ENCODE results near the gene HOMEZ.

Gene HOMEZ

GRCh38 chr14:23321572-23322547 is 35.9 kb upstream of the HOMEZ start:
- H3K9me3 ChIP-seq (ENCODE audit: control insufficient read depth, insufficient read depth, low read length): no peaks in the 10 kb centered on the region
- peak overlapping the region; percentile 98 for H3K9ac ChIP-seq (ENCODE audit: low read depth, low read length)
- H3K27me3 ChIP-seq (ENCODE audit: control insufficient read depth, insufficient read depth, low read length): no peaks in the 10 kb centered on the region
- H3K36me3 ChIP-seq (ENCODE audit: control insufficient read depth, insufficient read depth, low read length): peaks cover 13% of the 10 kb centered on the region
- H3K4me3 ChIP-seq (ENCODE audit: low read depth, low read length): peak overlapping the region; percentile 93
- peaks cover 3% of the 10 kb centered on the region for H3K4me1 ChIP-seq (ENCODE audit: control insufficient read depth, insufficient read depth, low read length)

GRCh38 chr14:23320584-23321571 is 34.9 kb upstream of the HOMEZ start, which contains the start of gene PABPN1:
Gene PABPN1, plus strand, starts transcription at chr14:23321457. Its CDS starts 13 bp downstream, at chr14:23321470.
- Histone ChIP-seq H3K9ac (ENCODE audit: low read depth, low read length) (peak within 1 kb of the TSS; percentile 98), H3K9me3 (ENCODE audit: control insufficient read depth, insufficient read depth, low read length) (no peaks in the 10 kb centered on the region), H3K36me3 (ENCODE audit: control insufficient read depth, insufficient read depth, low read length) (peaks cover 13% of the 10 kb centered on the region), H3K27me3 (ENCODE audit: control insufficient read depth, insufficient read depth, low read length) (no peaks in the 10 kb centered on the region), H3K4me3 (ENCODE audit: low read depth, low read length) (peak within 1 kb of the TSS; percentile 93), H3K4me1 (ENCODE audit: control insufficient read depth, insufficient read depth, low read length) (peaks cover 3% of the 10 kb centered on the region)

GRCh38 chr14:23319746-23320583 is 34.0 kb upstream of the HOMEZ start:
- no peaks in the 10 kb centered on the region for H3K9me3 ChIP-seq (ENCODE audit: control insufficient read depth, insufficient read depth, low read length)
- H3K9ac ChIP-seq (ENCODE audit: low read depth, low read length): peak overlapping the region; percentile 80
- peak overlapping the region; percentile 80 for H3K4me3 ChIP-seq (ENCODE audit: low read depth, low read length)
- peaks cover 11% of the 10 kb centered on the region for H3K36me3 ChIP-seq (ENCODE audit: control insufficient read depth, insufficient read depth, low read length)
- peaks cover 3% of the 10 kb centered on the region for H3K4me1 ChIP-seq (ENCODE audit: control insufficient read depth, insufficient read depth, low read length)
- H3K27me3 ChIP-seq (ENCODE audit: control insufficient read depth, insufficient read depth, low read length): no peaks in the 10 kb centered on the region

- H3K27me3 ChIP-seq (ENCODE audit: control insufficient read depth, insufficient read depth, low read length): no peaks in the 10 kb centered on the region
- H3K9me3 ChIP-seq (ENCODE audit: control insufficient read depth, insufficient read depth, low read length): no peaks in the 10 kb centered on the region
- no peak overlapping the region for H3K4me3 ChIP-seq (ENCODE audit: low read depth, low read length)
- no peaks in the 10 kb centered on the region for H3K4me1 ChIP-seq (ENCODE audit: control insufficient read depth, insufficient read depth, low read length)
- no peaks in the 10 kb centered on the region for H3K36me3 ChIP-seq (ENCODE audit: control insufficient read depth, insufficient read depth, low read length)
- H3K9ac ChIP-seq (ENCODE audit: low read depth, low read length): no peak overlapping the region
Observed at GRCh38 chr14:23316300-23316699, 30.4 kb upstream of the HOMEZ start.

GRCh38 chr14:23310546-23310945 is 24.6 kb upstream of the HOMEZ start:
- H3K36me3 ChIP-seq (ENCODE audit: control insufficient read depth, insufficient read depth, low read length): peaks cover 6% of the 10 kb centered on the region
- H3K4me3 ChIP-seq (ENCODE audit: low read depth, low read length): no peak overlapping the region
- no peaks in the 10 kb centered on the region for H3K27me3 ChIP-seq (ENCODE audit: control insufficient read depth, insufficient read depth, low read length)
- H3K4me1 ChIP-seq (ENCODE audit: control insufficient read depth, insufficient read depth, low read length): no peaks in the 10 kb centered on the region
- no peaks in the 10 kb centered on the region for H3K9me3 ChIP-seq (ENCODE audit: control insufficient read depth, insufficient read depth, low read length)
- H3K9ac ChIP-seq (ENCODE audit: low read depth, low read length): no peak overlapping the region

GRCh38 chr14:23308721-23309445 is 23.0 kb upstream of the HOMEZ start:
- Histone ChIP-seq H3K27me3 (ENCODE audit: control insufficient read depth, insufficient read depth, low read length) (peaks cover 8% of the 10 kb centered on the region), H3K4me1 (ENCODE audit: control insufficient read depth, insufficient read depth, low read length) (no peaks in the 10 kb centered on the region), H3K9me3 (ENCODE audit: control insufficient read depth, insufficient read depth, low read length) (no peaks in the 10 kb centered on the region), H3K4me3 (ENCODE audit: low read depth, low read length) (no peak overlapping the region), H3K36me3 (ENCODE audit: control insufficient read depth, insufficient read depth, low read length) (peaks cover 6% of the 10 kb centered on the region), H3K9ac (ENCODE audit: low read depth, low read length) (no peak overlapping the region)

GRCh38 chr14:23307687-23308644 is 22.0 kb upstream of the HOMEZ start:
- peaks cover 6% of the 10 kb centered on the region for H3K36me3 ChIP-seq (ENCODE audit: control insufficient read depth, insufficient read depth, low read length)
- H3K27me3 ChIP-seq (ENCODE audit: control insufficient read depth, insufficient read depth, low read length): peaks cover 16% of the 10 kb centered on the region
- no peak overlapping the region for H3K9ac ChIP-seq (ENCODE audit: low read depth, low read length)
- no peaks in the 10 kb centered on the region for H3K4me1 ChIP-seq (ENCODE audit: control insufficient read depth, insufficient read depth, low read length)
- H3K9me3 ChIP-seq (ENCODE audit: control insufficient read depth, insufficient read depth, low read length): no peaks in the 10 kb centered on the region
- peak overlapping the region; percentile 85 for H3K4me3 ChIP-seq (ENCODE audit: low read depth, low read length)

GRCh38 chr14:23307146-23307530 is 21.2 kb upstream of the HOMEZ start:
- Histone ChIP-seq H3K9me3 (ENCODE audit: control insufficient read depth, insufficient read depth, low read length) (no peaks in the 10 kb centered on the region), H3K4me3 (ENCODE audit: low read depth, low read length) (peak overlapping the region; percentile 85), H3K9ac (ENCODE audit: low read depth, low read length) (peak overlapping the region; percentile 82), H3K27me3 (ENCODE audit: control insufficient read depth, insufficient read depth, low read length) (peaks cover 17% of the 10 kb centered on the region), H3K36me3 (ENCODE audit: control insufficient read depth, insufficient read depth, low read length) (peaks cover 6% of the 10 kb centered on the region), H3K4me1 (ENCODE audit: control insufficient read depth, insufficient read depth, low read length) (no peaks in the 10 kb centered on the region)

GRCh38 chr14:23306412-23307145 is 20.6 kb upstream of the HOMEZ start, which contains the start of gene BCL2L2:
Gene BCL2L2, plus strand, starts transcription at chr14:23306833. Its CDS starts 935 bp downstream, at chr14:23307768.
- Histone ChIP-seq H3K4me3 (ENCODE audit: low read depth, low read length) (peak within 1 kb of the TSS; percentile 85), H3K27me3 (ENCODE audit: control insufficient read depth, insufficient read depth, low read length) (peaks cover 17% of the 10 kb centered on the region), H3K9me3 (ENCODE audit: control insufficient read depth, insufficient read depth, low read length) (no peaks in the 10 kb centered on the region), H3K36me3 (ENCODE audit: control insufficient read depth, insufficient read depth, low read length) (peaks cover 6% of the 10 kb centered on the region), H3K9ac (ENCODE audit: low read depth, low read length) (peak within 1 kb of the TSS; percentile 82), H3K4me1 (ENCODE audit: control insufficient read depth, insufficient read depth, low read length) (no peaks in the 10 kb centered on the region)
